NCI-H2029 (cell line): ENCODE data around the gene ANGPTL1.
"Not testable (repeated sequence)": the region's sequence is repeated elsewhere in the genome, so short reads cannot be mapped to it uniquely, and the experiment has no call there.

Experiments used
- DNase-seq: peaks from one replicate; lab custom pipeline; 2025; lab: John Stamatoyannopoulos, UW

The ANGPTL1 gene

GRCh38 chr1:178867670-178868069 is 3.2 kb downstream of the ANGPTL1 start:
- no peak for DNase-seq

GRCh38 chr1:178864326-178864725 is 6.6 kb downstream of the ANGPTL1 start:
- DNase-seq: no peak

- DNase-seq: no peak
Observed at GRCh38 chr1:178862864-178863263, 8.0 kb downstream of the ANGPTL1 start.

- DNase-seq: no peak
Observed at GRCh38 chr1:178862416-178862815, 8.5 kb downstream of the ANGPTL1 start.

- DNase-seq: no peak
Observed at GRCh38 chr1:178857126-178857525, 13.8 kb downstream of the ANGPTL1 start.

- no peak for DNase-seq
Observed at GRCh38 chr1:178849918-178850317, 21.0 kb downstream of the ANGPTL1 start.

- not testable (repeated sequence) for DNase-seq
Observed at GRCh38 chr1:178847919-178848318, 23.0 kb downstream of the ANGPTL1 start.

GRCh38 chr1:178847396-178847849 is 23.5 kb downstream of the ANGPTL1 start:
- no peak for DNase-seq

GRCh38 chr1:178846306-178846705 is 24.6 kb downstream of the ANGPTL1 start:
- DNase-seq: no peak

GRCh38 chr1:178844436-178844835 is 26.4 kb downstream of the ANGPTL1 start:
- no peak for DNase-seq

- no peak for DNase-seq
Observed at GRCh38 chr1:178825167-178825566, 45.7 kb downstream of the ANGPTL1 start.

GRCh38 chr1:178821134-178821866 is 49.6 kb downstream of the ANGPTL1 start:
- DNase-seq: no peak

GRCh38 chr1:178819123-178819522 is 51.8 kb downstream of the ANGPTL1 start:
- DNase-seq: no peak

- DNase-seq: no peak
Observed at GRCh38 chr1:178818416-178818815, 52.5 kb downstream of the ANGPTL1 start.

GRCh38 chr1:178810585-178810984 is 60.3 kb downstream of the ANGPTL1 start:
- no peak for DNase-seq

GRCh38 chr1:178808529-178808928 is 62.3 kb downstream of the ANGPTL1 start:
- no peak for DNase-seq

GRCh38 chr1:178806665-178807300 is 64.1 kb downstream of the ANGPTL1 start:
- no peak for DNase-seq

- DNase-seq: no peak
Observed at GRCh38 chr1:178802873-178803272, 68.0 kb downstream of the ANGPTL1 start.
